Activated T-cell treated with anti-CD3 and anti-CD28 coated beads, Interleukin-2, amount 50 U/mL, for 72 hours (primary cell): ENCODE results near the gene TYW1. TPM values are rescaled to one million over a fixed set of nuclear protein-coding genes. Genes with fewer than 3 reads are reported as not detected.
"Not testable (repeated sequence)": the region's sequence is repeated elsewhere in the genome, so short reads cannot be mapped to it uniquely, and the experiment has no call there.

Experiments
- ATAC-seq, 2 donors: fragments of 150-1000 bp; cut with Tn5 transposase; replicated peaks in 1 of 2; 2 replicates each; pipeline ENCODE4 v1.10.0; 2021; ENCODE audit warnings: moderate library complexity in 2 of 2, mild to moderate bottlenecking in 1 of 2
- DNase-seq, 2 donors: peaks; one replicate each; pipeline ENCODE4 v3.0.0; 2021 to 2022; ENCODE audit warnings: mixed read lengths in 1 of 2
- H3K27ac Mint-ChIP-seq: one replicate; pipeline ENCODE4 v1.8.0; 2022; ENCODE audit warnings: mild to moderate bottlenecking, moderate library complexity, mixed read lengths
- H3K27me3 Mint-ChIP-seq: one replicate; pipeline ENCODE4 v1.8.0; 2022; ENCODE audit warnings: low read depth, mixed read lengths
- H3K36me3 Mint-ChIP-seq, 2 donors: one replicate each; pipeline ENCODE4 v1.8.0; 2022; ENCODE audit warnings: mixed read lengths in 2 of 2, mild to moderate bottlenecking in 1 of 2; ENCODE audit not compliant: insufficient read depth in 2 of 2
- H3K4me1 Mint-ChIP-seq: one replicate; pipeline ENCODE4 v1.8.0; 2022; ENCODE audit warnings: low read depth, mixed read lengths
- H3K4me3 Mint-ChIP-seq, 2 donors: one replicate each; pipeline ENCODE4 v1.8.0; 2022; ENCODE audit warnings: mild to moderate bottlenecking in 2 of 2, mixed read lengths in 2 of 2, moderate library complexity in 2 of 2
- H3K9me3 Mint-ChIP-seq, 2 donors: one replicate each; pipeline ENCODE4 v1.8.0; 2022; ENCODE audit warnings: mixed read lengths in 2 of 2
- total RNA-seq, 2 donors: library from RNA; stranded (reverse); gene quantifications; one replicate each; pipeline ENCODE4 v1.2.3, GENCODE V29; 2022

Gene TYW1, protein sequence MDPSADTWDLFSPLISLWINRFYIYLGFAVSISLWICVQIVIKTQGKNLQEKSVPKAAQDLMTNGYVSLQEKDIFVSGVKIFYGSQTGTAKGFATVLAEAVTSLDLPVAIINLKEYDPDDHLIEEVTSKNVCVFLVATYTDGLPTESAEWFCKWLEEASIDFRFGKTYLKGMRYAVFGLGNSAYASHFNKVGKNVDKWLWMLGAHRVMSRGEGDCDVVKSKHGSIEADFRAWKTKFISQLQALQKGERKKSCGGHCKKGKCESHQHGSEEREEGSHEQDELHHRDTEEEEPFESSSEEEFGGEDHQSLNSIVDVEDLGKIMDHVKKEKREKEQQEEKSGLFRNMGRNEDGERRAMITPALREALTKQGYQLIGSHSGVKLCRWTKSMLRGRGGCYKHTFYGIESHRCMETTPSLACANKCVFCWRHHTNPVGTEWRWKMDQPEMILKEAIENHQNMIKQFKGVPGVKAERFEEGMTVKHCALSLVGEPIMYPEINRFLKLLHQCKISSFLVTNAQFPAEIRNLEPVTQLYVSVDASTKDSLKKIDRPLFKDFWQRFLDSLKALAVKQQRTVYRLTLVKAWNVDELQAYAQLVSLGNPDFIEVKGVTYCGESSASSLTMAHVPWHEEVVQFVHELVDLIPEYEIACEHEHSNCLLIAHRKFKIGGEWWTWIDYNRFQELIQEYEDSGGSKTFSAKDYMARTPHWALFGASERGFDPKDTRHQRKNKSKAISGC
- 10 to 100 TPM; 17.1 to 21.8 TPM for total RNA-seq

DNA sequence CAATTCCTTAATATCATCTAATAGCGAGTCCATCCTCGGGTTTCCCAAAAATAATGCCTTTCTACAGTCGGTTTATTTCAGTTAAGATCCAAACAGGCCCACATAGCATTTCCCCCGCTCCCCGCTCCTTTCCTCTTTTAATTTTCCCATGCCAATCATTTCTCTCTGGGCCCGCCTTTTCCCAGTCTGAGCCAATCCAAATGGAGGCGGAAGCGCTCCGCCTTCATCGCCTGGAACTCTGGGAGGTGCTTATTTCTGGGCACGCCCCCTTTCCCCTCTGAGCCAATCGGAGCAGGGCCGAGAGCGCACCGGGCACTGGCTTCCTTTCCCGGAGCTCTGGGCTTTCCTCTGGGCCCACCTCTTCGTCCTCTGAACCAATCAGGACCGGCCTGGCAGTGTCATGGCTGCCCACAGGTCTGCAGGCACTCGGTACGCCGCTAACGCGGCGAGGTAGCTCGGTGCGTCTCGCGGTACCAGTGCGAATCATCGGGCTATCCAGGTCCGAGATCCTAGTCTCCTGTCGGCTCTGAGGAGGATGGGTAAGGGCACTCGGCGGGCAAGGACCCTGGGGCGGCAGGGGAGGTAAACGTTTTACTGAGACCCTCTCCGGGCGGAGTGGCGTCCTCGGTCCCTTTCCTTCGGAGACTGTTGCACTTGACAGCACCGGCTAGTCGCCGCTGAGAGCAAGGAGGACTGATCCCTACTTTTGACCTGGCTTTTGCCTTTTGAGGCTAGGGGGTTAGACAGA, at the start of gene TYW1:
Gene TYW1, plus strand, starts transcription at position 390 of the 748 bp plus-strand sequence. Its CDS starts 146 bp downstream, at position 536.
- DNase-seq, result peak; percentile 98
- H3K4me3 Mint-ChIP-seq, result peak within 1 kb of the TSS; percentile 88 to 98
- H3K27me3 Mint-ChIP-seq, H3K9me3 Mint-ChIP-seq: not testable (repeated sequence)
- H3K4me1 Mint-ChIP-seq, result peaks cover 42% of the 10 kb centered on the region
- peaks cover 8 to 18% of the 10 kb centered on the region in 2 donors for H3K36me3 Mint-ChIP-seq
- peak; percentile 90 for ATAC-seq
- peak within 1 kb of the TSS; percentile 95 for H3K27ac Mint-ChIP-seq

DNA sequence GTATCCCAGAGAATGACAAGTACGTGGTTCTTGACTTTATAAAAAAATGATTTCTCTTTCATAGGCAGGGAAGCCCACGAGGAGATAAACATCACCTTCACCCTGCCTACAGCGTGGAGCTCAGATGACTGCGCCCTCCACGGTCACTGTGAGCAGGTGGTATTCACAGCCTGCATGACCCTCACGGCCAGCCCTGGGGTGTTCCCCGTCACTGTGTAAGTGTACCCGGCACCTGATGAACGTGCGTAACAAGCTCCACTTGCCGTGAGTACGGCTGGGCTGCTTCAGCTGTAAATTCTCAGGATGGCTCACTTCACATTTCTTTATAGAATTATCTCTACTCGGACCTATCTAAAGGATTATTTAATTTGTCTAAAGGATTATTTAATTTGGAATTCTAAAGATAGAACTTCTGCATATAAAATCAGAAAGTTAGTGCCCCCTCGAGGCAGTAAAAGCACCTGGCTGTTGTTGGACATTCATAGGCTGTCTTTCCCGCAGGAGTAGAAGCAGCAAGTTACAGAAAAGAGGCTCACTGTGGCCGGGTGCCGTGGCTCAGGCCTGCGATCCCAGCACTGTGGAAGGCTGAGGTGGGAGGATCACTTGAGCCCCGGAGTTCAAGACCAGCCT, 48.0 kb upstream of the TYW1 start:
- no peak overlapping the region for H3K4me3 Mint-ChIP-seq

DNA sequence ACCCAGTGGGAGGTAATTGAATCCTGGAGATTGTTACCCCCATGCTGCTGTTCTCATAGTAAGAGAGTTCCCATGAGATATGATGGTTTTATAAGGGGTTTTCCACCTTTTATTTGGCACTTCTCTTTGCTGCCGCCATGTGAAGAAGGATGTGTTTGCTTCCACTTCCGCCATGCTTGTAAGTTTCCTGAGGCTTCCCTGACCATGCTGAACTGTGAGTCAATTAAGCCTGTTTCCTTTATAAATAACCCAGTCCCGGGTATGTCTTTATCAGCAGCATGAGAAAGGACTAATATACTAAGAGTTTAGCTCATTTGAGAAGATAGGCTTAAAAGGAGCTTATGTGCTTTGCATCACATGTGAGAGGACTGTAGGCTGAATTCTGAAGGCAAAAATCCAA, 46.3 kb upstream of the TYW1 start:
- no peaks in the 10 kb centered on the region for H3K4me1 Mint-ChIP-seq
- H3K4me3 Mint-ChIP-seq, result no peak overlapping the region
- H3K27ac Mint-ChIP-seq, result peak overlapping the region; percentile 25
- no peaks in the 10 kb centered on the region for H3K27me3 Mint-ChIP-seq
- no peak for ATAC-seq
- H3K9me3 Mint-ChIP-seq, result no peaks in the 10 kb centered on the region
- DNase-seq, result no peak
- peaks cover 5 to 18% of the 10 kb centered on the region in 2 donors for H3K36me3 Mint-ChIP-seq

More for the DNA sequence above, 48.0 kb upstream of the TYW1 start:
- ATAC-seq (no peak), DNase-seq (no peak)
- no peaks in the 10 kb centered on the region for H3K4me1 Mint-ChIP-seq
- H3K27ac Mint-ChIP-seq, result peak overlapping the region; percentile 54
- H3K27me3 Mint-ChIP-seq, result no peaks in the 10 kb centered on the region
- no peaks in the 10 kb centered on the region for H3K9me3 Mint-ChIP-seq
- H3K36me3 Mint-ChIP-seq, result peaks cover 6 to 26% of the 10 kb centered on the region in 2 donors

DNA sequence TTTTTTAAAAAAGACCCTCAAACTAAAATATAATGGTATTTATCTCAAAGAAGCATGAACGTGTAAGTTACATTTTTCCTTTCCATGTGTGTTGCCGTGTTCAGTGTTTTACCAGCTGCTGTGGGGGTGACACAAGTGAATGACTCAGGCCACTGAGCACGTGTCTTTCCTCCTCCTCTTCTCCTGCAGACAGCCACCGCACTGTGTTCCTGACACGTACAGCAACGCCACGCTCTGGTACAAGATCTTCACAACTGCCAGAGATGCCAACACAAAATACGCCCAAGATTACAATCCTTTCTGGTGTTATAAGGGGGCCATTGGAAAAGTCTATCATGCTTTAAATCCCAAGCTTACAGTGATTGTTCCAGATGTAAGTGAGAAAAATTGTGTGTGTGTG, 45.9 kb upstream of the TYW1 start:
- Mint-ChIP-seq H3K4me3 (no peak overlapping the region), H3K9me3 (no peaks in the 10 kb centered on the region), H3K36me3 (peaks cover 5 to 16% of the 10 kb centered on the region in 2 donors), H3K4me1 (no peaks in the 10 kb centered on the region), H3K27me3 (no peaks in the 10 kb centered on the region), H3K27ac (no peak overlapping the region)
- ATAC-seq (no peak), DNase-seq (no peak)

DNA sequence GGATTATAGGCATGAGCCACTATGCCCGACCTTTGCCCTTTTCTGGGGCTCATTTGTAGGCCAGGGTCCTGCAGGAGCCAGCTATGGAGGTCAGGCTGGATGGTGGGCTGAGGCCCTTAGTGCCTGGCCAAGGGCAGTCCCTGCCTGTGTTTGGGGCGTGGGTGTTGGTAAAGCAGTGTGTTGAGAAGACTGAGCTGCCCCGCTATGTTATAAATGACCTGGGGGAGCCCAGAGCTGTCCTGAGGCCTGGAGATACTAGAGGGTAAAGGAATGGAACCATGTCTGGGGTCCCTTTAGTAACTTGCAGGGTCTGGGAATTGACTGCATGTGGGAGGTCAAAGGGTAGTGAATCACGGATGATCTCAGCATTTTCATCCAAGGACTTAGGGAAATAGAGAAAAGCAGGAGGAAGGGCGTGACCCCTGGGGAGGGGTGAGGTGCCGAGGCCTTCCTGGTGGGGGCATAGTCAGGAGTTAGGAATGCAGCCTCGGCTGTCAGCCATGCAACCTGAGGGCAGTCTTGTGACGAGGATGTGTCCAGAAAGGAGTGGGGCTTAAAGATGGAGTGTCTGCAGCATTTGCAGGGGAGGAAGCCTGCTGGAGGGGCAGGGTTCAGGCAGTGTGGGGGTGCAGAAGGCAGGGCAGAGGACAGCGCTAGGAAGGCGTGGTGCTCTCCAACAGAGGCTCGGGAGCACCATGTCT, 44.1 kb upstream of the TYW1 start:
- Mint-ChIP-seq H3K4me1 (no peaks in the 10 kb centered on the region), H3K27ac (no peak overlapping the region), H3K4me3 (no peak overlapping the region), H3K27me3 (no peaks in the 10 kb centered on the region), H3K9me3 (no peaks in the 10 kb centered on the region), H3K36me3 (peaks cover 5 to 20% of the 10 kb centered on the region in 2 donors)
- DNase-seq (no peak), ATAC-seq (no peak)

DNA sequence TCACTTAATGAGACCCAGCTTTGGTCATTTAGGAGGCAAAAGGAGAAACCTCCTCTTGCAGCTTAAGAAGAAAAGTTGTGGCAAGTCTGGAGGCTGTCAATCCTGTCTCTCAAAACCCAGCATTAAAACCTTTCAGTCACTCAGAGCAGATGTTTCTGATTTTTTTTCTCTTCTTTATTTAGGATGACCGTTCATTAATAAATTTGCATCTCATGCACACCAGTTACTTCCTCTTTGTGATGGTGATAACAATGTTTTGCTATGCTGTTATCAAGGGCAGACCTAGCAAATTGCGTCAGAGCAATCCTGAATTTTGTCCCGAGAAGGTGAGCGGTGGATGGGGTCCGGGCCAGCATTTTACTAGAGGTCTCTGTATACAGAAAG, 43.6 kb upstream of the TYW1 start:
- DNase-seq (no peak), ATAC-seq (no peak)
- Mint-ChIP-seq H3K9me3 (no peaks in the 10 kb centered on the region), H3K27me3 (no peaks in the 10 kb centered on the region), H3K4me3 (no peak overlapping the region), H3K27ac (no peak overlapping the region), H3K4me1 (no peaks in the 10 kb centered on the region), H3K36me3 (peaks cover 5 to 22% of the 10 kb centered on the region in 2 donors)

DNA sequence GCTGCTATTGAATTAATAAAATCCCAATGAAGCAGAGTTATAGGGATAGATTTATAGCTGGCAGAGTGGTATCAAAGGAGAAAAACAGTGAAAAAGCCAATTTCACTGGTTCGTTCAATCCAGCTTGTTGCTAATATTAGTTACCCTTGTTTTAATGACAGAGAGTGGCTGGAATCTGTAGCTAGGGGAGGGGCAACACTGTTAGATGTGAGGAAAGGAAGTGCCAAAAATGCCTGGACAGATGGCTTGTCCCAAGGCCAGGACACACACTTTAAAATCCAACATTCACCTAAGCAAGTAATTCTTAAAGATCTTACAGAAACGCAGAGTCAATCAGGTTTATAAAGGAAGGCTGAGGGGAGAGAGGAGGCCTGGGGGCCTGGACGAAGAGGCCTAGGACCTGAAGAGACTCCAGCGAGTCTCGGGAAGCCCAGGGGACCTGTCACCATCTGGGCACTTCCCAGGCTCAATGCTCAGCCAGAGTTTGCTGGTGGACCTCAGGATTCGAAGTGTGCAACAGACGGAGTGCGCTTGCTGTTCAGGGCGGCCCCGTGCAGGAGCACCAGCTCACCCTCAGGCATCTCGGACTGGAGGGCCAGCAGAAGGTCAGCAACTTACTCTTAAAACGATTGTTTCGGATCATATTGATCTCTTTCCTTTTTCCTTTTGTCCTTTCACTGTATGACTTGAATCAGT, 38.9 kb upstream of the TYW1 start:
- no peak overlapping the region for H3K4me3 Mint-ChIP-seq
- peak overlapping the region; percentile 69 for H3K27ac Mint-ChIP-seq
- H3K36me3 Mint-ChIP-seq, result peaks cover 1 to 18% of the 10 kb centered on the region in 2 donors
- H3K4me1 Mint-ChIP-seq, result no peaks in the 10 kb centered on the region
- DNase-seq (no peak), ATAC-seq (no peak)
- no peaks in the 10 kb centered on the region for H3K27me3 Mint-ChIP-seq
- no peaks in the 10 kb centered on the region for H3K9me3 Mint-ChIP-seq

DNA sequence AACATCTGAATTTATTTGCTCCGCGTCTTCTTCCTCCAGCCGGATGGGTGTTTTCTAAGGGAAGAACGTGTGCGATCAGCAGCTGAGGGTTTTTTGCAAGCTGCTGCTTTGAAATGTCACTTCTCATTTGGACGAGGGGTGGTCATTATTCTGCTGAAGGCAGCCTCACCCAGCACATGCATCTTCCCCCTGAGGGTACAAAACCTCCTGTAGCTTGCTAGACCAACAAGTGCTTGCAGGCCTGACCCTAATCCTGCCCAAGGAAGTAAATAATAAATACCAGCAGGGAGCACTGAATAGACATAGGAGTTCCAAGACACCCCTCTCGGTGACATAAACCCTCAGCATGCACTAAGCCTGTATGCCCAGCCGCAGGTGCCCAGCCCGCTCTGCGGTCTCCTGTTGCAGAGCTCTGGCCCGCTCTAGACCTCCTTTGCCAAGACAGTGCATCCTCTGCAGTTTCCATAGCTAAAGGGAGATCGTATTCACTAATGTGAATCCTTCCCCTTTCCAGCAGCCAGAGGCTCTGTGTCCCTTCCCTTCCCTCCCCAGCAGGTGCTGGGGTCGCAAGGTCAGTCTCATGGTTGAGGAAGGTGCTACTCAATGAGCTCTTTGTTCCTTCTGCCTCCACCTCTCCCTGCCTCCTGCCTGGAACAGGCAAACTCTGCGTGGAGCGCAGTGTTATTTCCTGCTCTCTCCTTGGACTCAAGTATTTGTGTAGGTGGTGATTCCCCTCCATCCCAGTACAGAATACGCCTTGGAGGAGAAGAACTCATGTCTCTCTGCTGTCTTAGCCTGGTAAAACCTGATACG, 37.9 kb upstream of the TYW1 start:
- no peak for ATAC-seq
- Mint-ChIP-seq H3K36me3 (peaks cover 1 to 18% of the 10 kb centered on the region in 2 donors), H3K4me3 (no peak overlapping the region), H3K27ac (no peak overlapping the region), H3K9me3 (no peaks in the 10 kb centered on the region), H3K27me3 (no peaks in the 10 kb centered on the region), H3K4me1 (no peaks in the 10 kb centered on the region)
- DNase-seq, result no peak

DNA sequence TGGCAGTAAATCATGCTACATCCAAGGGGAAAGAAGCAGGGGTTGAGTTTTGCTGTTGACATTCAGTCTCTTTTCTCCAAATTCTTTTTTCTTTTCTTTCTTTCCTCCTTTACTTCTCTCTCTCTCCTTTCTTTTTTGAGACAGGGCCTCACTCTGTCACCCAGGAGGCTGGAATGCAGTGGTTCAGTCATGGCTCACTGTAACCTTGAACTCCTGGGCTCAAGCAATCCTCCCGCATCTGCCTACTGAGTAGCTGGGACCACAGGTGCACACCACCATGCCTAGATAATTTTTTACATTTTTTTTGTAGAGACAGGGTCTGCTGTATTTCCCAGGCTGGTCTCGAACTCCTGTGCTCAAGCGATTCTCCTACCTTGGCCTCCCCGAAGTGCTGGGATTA, 36.4 kb upstream of the TYW1 start:
- Mint-ChIP-seq H3K27me3 (no peaks in the 10 kb centered on the region), H3K4me3 (no peak overlapping the region), H3K9me3 (no peaks in the 10 kb centered on the region), H3K4me1 (no peaks in the 10 kb centered on the region), H3K27ac (no peak overlapping the region), H3K36me3 (peaks cover 1 to 18% of the 10 kb centered on the region in 2 donors)
- ATAC-seq, result no peak
- no peak for DNase-seq

DNA sequence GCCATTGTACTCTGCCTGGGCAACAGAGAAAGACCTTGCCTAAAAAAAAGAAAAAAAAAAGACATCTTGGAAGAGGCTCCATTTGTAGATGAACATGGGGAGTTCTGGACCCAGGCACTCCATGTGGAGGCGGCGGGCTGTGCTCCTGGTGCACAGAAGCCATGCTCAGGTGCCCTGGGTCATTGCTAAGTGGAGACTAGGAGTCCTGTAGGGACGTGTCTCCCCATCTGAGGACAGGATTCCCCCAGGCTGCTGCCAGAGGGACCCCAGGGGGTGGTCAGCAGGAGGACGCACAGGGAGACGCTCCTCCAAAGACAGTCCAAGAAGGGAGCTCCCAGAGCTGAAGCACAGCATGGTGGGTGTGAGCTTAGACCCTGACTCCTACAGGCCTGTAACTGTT, 35.5 kb upstream of the TYW1 start:
- Mint-ChIP-seq H3K27me3 (no peaks in the 10 kb centered on the region), H3K36me3 (peaks cover 1 to 18% of the 10 kb centered on the region in 2 donors), H3K27ac (no peak overlapping the region), H3K9me3 (no peaks in the 10 kb centered on the region), H3K4me3 (no peak overlapping the region), H3K4me1 (no peaks in the 10 kb centered on the region)
- DNase-seq (no peak), ATAC-seq (no peak)

DNA sequence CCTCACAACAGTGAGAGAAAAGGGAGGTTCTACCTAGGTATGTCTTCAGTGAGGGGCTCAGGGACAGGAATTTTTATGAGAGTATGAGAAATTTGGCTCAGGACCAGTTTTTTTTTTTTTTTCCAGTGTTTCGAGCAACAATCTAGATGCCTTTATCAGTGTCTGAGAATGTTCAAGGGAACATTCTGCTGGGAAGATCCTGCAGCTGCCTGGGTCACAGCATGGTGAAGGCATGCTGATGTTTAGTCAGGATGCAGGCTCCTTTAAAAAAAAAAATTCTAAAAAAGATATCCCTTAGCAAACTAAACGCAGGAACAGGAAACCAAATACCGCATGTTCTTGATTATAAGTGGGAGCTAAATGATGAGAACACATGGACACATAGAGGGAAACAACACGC, 32.2 kb upstream of the TYW1 start:
- Mint-ChIP-seq H3K4me3 (no peak overlapping the region), H3K9me3 (no peaks in the 10 kb centered on the region), H3K4me1 (no peaks in the 10 kb centered on the region), H3K36me3 (peaks cover 1 to 4% of the 10 kb centered on the region in 2 donors), H3K27ac (no peak overlapping the region), H3K27me3 (no peaks in the 10 kb centered on the region)
- DNase-seq (no peak), ATAC-seq (no peak)
